Hypothalamus (tissue), 51 donors: ENCODE data around the gene SLC38A9.
"Not testable (repeated sequence)": the region's sequence is repeated elsewhere in the genome, so short reads cannot be mapped to it uniquely, and the experiment has no call there.

Experiments used
- DNase-seq, 51 donors: peaks; one replicate each; lab custom pipeline; 2025; lab: John Stamatoyannopoulos, UW

The SLC38A9 gene, protein sequence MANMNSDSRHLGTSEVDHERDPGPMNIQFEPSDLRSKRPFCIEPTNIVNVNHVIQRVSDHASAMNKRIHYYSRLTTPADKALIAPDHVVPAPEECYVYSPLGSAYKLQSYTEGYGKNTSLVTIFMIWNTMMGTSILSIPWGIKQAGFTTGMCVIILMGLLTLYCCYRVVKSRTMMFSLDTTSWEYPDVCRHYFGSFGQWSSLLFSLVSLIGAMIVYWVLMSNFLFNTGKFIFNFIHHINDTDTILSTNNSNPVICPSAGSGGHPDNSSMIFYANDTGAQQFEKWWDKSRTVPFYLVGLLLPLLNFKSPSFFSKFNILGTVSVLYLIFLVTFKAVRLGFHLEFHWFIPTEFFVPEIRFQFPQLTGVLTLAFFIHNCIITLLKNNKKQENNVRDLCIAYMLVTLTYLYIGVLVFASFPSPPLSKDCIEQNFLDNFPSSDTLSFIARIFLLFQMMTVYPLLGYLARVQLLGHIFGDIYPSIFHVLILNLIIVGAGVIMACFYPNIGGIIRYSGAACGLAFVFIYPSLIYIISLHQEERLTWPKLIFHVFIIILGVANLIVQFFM

DNA sequence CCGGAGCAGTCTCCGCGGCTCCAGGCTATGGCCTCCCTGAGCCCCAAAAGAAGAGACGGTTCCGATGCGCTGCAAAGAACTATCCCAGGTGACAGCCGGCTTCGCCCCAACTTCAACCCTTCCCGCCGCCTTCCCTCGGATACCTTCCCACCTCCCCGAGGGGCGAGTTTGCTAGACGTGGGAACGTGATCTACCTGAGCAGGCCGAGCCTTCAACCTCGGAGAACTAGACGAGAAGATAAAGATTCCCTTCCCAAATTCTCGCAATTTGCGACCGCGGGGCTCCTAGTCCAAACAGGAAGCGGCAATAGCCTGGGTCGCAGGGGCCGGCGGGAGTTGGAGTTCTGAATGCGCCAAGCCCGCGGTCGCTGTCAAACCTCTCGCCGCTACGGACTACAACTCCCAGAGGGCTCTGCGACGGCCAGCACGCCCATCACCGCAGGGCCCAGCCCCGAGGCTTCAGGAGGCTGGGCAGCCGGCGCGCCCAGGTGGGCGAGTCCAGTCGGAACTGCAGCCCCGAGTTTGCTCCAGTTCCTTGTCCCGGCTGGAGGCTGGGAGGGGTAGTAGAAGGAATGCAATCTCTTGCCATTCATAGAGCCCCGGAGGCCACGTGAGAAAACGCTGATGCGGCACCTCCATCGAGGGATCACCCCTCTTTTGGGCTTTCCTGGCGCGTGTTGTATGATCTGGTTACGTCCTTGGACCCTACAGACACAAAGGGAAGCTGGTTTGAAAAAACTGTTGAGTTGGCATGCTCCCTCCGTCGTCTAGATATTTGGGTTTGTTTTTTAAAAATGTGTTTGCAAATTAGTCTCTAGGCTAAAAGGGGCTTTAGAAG lies at the start of gene SLC38A9:
Gene SLC38A9 (minus strand): TSS at position 302 of the 837 bp plus-strand sequence. CDS start 14,366 bp downstream, outside the sequence.
- DNase-seq, result peak; percentile 47 to 97 (median 90)

DNA sequence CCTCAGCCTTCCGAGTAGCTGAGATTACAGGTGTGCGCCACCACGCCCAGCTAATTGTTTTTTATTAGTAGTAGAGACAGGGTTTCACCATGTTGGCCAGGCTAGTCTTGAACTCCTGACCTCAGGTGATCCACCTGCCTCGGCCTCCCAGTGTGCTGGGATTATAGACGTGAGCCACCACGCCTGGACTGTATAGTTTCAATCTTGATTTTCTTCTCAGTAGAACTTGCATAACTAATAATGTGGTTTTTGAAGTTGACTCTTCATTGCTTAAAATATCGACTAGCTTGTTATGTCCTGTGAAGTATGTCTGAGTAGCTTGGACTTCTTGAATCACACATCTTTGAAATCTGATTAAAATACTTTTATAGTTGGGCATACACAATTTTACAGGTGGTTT lies 49.6 kb upstream of the SLC38A9 start:
- DNase-seq, result not testable (repeated sequence)

DNA sequence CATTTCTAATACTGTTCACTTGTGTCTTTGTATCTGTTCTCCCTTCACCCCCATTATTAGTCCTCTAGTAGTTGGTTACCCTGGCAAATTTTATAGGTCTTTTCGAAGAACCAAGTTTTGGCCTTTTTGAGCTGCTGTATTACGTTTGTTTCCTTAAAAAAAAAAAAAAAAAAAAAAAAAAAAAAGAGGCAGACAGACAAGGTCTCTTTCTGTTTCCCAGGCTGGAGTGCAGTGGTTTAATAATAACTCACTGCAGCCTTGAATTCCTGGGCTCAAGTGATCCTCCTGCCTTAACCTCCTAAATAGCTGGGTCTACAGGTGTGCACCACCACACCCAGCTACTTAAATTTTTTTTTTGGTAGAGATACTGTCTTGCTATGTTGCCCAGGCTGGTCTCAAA lies 46.6 kb upstream of the SLC38A9 start:
- DNase-seq, result no peak

DNA sequence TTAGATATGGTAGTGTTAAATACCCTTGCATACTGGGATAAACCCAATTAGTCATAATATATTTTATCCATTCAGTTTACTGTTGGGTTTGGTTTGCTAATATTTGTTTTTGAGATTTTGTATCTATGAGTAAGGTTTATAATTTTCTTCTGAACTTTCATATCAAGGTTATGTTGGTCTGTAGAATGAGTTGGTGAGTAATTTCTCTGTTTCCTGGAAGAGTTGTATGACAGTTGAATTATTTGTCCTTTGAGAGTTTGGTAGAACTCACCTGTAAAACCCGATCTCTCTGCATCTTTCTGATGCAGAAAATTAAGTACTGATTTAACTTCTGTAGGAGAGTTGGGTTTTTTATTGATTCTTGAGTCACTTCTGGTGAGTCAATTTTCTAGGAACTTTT lies 46.1 kb upstream of the SLC38A9 start:
- DNase-seq, result no peak

DNA sequence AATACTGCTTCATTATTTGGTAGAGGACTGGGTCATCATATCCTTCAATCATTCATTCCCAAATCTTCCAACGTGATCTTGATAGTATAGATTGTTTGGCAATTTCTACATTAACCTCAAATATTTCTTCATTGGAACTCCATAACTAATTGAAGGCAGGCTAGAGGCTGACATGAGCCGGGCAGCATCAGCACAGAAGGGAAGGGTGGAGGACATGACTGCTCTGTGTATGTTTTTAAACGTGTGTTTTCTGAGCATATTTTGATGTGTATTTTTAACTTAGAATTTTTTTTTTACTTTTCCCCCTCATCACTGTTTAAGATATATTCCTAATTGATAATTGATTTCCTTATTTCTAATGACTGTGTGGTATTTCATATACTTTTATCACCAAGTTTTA lies 38.4 kb upstream of the SLC38A9 start:
- no peak for DNase-seq

DNA sequence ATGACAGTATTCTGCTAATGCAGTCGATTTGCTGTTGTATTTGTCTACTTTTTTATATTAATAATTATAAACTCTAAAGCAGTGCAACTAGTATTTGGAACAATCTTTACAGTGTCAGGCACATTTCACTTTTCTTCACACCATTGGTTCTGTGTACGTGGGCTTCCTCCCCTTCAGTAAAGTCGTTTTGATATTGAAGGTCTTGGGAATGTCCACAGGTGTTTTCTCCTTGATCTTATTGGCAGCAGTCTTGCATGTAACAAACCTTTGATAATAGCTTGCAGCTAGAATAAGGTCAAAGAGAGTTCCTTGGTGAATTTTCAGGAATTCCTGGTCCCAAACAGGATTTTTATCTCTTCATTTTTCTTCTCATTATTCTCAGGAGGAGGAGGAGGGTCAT lies 37.9 kb upstream of the SLC38A9 start:
- no peak for DNase-seq

DNA sequence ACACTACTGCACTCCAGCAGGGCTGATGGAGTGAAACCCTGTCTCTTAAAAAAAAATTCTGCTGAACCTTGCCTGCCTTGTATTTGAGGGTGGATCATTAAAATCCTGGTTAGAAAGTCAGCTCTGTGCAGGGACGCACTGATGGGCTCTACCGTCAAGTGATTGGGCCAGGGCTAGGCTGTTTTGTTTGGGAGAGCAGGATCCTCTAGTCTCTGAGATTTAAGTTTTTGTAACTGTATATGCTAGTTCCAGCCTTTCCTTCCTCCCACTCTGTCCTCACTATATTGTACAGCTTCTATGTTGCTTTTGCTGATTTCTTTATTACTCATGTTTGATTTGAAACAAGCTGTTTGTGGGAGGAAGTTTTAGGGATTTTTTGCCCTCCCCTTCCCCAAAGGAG lies 37.3 kb upstream of the SLC38A9 start:
- no peak for DNase-seq

DNA sequence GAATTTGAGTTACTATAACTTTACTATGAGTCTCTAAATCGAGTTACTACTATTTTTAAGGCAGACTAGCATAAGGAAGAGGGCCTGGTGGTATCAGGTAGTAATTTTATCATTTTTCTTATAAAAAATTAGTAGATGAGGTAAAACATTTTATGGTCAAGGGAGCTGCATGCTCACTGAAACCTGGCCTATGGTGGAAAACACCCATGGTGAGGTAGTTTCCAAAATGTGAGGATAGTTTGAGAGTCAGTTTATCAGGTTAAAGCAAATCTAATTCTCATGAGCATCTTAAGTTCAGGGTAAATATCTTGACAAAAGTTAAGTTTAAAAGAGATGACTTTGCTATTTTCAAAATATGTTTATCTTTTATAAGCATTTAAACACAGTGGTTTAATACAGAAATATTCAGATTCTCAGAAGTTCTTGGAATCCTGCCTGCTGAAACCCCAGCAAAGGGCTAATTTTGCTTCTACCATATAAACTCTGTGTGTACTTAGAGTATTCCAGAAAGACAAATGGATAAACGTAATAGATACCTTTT lies 35.7 kb upstream of the SLC38A9 start:
- DNase-seq, result no peak

DNA sequence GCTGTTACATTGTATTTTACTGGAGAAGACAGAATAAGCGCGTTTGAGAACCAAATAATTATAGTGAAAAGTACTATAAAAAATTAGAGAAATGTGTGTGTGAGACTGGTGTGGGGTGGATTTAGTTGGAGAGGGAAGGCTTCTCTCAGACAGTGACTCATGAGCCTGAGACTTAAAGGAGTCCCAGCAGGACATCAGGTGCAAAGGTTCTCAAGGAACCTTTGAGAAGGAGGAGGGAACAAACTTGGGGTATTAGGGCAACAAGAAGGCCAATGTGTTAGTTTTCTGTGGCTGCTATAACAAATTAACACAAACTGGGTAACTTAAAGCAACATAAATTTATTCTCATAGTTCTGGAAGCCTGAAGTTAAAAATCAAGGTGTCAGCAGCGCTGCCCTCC lies 30.7 kb upstream of the SLC38A9 start:
- no peak for DNase-seq

DNA sequence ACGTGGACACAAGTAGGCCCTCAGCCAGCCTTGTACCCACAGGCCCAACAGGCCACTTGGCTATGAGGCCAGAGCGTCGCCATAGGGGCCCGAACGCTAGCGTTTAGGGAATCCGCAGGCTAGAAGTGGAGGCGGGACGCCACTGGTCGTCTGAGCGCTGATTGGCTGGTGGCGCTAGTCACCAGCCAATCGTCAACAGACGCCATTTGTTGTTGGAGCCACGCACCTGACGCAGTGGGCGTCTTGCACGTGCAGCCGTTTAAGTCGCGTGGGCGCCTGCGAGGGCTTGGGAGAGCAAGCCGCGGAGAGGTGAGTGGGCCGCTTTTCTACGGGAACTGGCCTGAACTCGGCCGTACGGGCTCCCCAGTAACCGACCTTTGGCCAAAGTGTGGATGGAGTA lies 25.7 kb upstream of the SLC38A9 start, which contains the start of gene DDX4:
Gene DDX4 (plus strand): TSS at position 269 of the 400 bp plus-strand sequence. CDS start 903 bp downstream, outside the sequence.
- no peak for DNase-seq

DNA sequence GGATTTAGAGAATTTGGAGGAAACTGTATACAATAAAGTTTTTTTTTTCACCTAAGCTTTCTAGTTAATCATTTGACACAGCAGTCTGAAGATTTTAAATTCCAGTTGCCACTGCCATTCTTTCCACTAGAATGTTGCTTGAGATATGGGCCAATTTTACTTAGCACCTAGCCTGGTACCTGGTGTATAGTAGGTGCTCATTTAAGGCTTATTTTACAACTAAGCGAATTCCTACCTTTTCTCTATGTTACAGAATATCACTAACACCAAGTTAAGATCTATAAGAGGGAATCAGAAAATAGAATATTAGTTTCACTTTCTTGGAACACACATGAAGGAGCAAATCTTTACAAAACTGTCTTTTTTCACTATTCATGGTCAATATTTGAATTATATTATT lies 22.5 kb upstream of the SLC38A9 start:
- DNase-seq, result no peak

DNA sequence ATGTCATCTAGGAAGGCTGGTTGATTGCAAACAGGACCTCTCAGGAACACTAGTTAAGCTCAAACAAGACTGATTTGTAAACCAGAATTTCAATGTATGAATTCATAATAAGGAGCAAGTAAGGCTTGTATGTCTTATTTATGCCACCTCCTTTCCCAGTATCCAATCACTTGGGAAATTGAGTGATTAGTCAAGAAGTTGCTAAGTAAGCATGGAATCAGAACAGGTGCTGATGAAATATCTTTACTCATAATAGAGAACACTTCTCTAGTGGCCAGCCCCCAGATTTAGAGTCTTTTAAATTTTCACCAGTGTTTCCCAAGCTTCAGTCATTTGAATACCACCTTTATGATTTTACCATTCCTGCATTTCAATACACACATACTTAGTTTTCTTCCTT lies 20.5 kb upstream of the SLC38A9 start:
- DNase-seq, result no peak

DNA sequence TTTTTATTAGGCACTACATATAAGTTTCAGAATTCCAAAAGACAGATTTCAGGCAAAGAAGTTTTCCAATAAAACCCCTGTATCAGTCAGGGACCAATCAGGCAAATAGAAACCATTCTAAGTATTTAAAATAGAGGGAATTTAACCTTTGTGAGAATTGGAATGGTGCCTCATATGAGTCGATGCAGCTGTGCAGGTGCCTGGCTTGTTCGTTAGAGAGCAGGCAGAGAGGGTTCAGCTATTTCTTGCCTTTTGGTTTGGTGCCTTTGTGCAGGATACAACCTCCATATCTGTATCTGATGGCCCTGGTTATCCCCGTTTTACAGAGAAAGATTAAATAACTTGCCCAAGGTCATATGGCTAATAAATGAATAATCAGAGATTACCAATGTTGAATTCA lies 19.7 kb upstream of the SLC38A9 start:
- no peak for DNase-seq

DNA sequence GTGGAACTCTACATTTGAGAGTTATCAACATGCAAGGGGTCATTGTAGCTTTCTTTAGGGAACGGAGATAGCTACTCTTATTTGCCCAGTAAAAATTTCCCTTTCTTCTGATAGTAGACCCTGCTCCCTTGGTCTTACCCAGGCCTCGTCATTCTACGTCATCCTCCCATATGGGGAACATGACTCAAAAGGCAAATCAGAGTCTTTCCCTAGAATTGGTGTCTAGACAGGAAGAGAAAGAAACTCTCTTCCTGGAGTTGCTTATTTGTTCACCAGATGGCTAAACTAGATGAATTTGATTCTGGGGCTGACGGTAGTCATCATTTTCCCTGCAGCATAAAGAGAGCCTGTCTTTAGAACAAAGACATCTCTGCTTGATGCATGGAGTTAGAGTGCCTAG lies 12.2 kb upstream of the SLC38A9 start:
- DNase-seq, result no peak

DNA sequence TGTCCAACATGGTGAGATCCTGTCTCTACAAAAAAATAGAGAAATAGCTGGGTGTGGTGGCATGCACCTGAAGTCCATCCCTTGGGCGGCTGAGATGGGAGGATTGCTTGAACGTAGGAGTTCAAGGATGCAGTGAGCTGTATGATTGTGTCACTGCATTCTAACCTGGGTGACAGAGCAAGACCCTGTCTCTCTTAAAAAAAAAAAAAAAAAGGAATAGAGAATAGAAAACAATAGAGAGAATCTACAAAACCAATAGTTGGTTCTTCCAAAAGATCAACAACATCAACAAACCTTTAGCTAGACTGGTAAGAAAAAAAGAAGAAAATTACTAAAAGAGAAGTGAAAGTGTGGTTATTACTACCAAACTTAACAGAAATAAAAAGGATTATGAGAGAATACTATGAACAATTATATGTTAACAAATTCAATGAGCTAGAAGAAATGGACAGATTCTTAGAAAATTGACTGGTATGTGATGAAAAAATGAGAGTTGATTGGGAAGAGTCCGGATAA lies 8.1 kb upstream of the SLC38A9 start:
- no peak for DNase-seq

DNA sequence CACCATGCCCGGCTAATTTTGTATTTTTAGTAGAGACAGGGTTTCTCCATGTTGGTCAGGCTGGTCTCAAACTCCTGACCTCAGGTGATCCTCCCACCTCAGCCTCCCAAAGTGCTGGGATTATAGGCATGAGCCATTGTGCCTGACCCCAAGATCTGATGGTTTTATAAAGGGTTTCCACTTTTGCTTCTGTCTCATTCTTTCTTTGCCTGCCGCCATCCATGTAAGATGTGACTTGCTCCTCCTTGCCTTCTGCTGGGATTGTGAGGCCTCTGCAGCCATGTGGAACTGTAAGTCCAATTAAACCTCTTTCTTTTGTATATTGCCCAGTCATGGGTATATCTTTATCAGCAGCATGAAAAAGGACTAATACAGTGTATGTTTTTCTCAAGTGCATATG lies 6.9 kb upstream of the SLC38A9 start:
- not testable (repeated sequence) for DNase-seq

DNA sequence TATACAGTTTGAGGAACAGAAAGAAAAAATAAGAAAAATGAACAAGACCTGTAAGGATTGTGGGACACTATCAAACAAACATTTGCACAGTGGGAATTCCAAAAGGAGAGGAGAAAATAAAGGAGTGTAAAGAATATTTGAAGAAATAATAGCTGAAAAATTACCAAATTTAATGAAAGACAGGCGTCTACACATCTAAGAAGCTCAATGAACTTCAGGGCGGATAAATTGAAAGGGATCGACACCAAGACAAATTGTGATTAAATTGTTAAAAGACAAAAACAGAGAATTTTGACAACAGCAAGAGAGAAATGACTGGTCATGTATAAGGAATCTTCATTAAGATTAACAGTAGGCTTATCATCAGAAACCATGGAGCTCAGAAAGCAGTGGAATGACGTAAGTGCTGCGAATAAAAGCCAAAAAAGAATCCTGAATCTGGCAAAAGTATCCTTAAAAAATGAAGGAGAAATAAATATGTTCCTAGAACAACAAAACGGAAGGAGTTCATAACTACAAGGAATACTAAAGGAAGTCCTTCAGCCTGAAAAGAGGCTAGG lies 3.5 kb upstream of the SLC38A9 start:
- DNase-seq, result no peak

DNA sequence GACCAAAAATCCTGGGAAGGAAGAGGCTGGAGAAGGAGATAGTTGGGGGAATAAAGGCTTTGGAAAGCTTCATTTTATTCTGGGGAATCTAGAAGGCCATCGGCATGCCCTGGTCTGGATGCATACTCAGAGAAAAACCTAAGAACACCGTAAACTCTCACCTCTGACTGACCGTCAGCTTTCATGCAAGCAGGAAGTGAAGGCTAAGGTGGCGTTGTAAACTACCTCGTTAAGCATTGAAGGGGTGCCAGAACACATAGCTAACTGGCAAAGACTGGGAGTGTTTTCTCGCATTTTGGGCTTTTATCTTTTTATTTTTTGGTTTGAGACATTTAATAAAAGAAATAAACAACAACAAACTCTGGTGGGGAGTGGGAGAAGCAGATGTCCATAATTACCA lies 2.6 kb upstream of the SLC38A9 start:
- no peak for DNase-seq

DNA sequence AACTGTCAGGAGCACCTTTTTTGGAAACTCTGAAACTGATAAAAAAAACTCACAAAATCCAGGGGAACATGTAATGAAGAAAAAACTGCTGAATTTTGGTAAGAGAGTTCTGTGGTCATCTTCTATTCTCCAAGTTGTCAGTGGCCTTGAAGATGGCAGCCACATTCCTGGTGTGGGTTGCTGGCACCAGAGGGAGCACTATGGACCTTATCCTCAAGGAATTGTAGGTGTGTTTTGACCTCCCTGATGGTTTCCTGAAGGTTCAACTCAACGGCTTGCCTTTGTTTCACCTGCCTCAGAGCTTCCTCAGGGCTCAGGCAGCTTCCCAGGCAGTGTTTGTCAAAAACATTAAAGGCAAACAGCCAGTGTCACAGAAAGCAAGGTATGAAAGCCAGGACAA lies 2.2 kb upstream of the SLC38A9 start:
- no peak for DNase-seq

DNA sequence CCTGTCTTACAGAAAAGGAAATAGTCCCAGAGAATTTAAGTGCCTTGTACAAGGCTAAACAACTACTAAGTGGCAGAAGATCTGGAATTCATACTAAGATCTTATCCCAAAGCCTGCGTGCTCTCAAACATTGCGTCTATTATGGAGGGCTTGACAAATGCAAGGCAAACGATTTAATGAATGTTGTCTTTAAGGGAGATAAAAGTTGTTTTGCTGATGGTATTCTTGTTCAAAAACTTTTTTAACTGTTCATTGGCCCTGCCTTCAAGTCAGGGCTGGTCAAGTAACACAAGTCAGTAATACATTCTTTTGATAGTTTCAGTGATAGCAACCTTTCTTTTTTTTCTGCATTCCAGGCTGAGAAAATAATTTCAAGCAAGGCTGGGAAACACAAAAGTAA lies 1.7 kb upstream of the SLC38A9 start:
- DNase-seq, result no peak
